HepG2 (cell line): ENCODE data around the gene CMTR2. TPM values are rescaled to one million over a fixed set of nuclear protein-coding genes. Genes with fewer than 3 reads are reported as not detected.
"Not testable (repeated sequence)": the region's sequence is repeated elsewhere in the genome, so short reads cannot be mapped to it uniquely, and the experiment has no call there.

Experiments
- ATAC-seq: fragments of 200-7000 bp; cut with Tn5 transposase; 3 replicates; pipeline ENCODE4 v1.9.1; 2020; ENCODE audit warnings: mild to moderate bottlenecking, moderate library complexity
- BruUV-seq: library from RNA; stranded (reverse); fragments of 400-500 nt; replicated peaks from 2 replicates; lab custom pipeline; 2021; lab: Mats Ljungman, UMichigan
- CTCF ChIA-PET: fragments of 300-600 bp; formaldehyde crosslinking; extraction: SDS; loops from one replicate; lab custom pipeline; 2021; ENCODE audit warnings: low total read pairs, inconsistent platforms, low intra/inter-chr PET ratio; lab: Yijun Ruan, JAX
- POLR2A ChIA-PET: fragments of 350-600 bp; sonication (Branson Sonifier 250); formaldehyde crosslinking; loops from one replicate; lab custom pipeline; 2020; ENCODE audit warnings: antibody characterized with exemption, inconsistent platforms; lab: Yijun Ruan, JAX
- DNase-seq: peaks from one replicate; pipeline ENCODE4 v3.0.0-alpha.2; 2015; ENCODE audit warnings: low spot score
- FAIRE-seq: peaks from 3 replicates; lab custom pipeline; 2011; peaks lifted over from hg19 to GRCh38; lab: Jason Lieb, UNC
- H2AFZ ChIP-seq: one replicate; pipeline ENCODE4 v1.6.1; 2011; ENCODE audit warnings: low read length, inconsistent platforms
- H3K27ac ChIP-seq: fragments of 300-600 bp; 3 replicates; pipeline ENCODE4 v1.8.0; 2011; ENCODE audit warnings: mixed run types, mild to moderate bottlenecking, mixed read lengths, low read length, inconsistent platforms; ENCODE audit not compliant: insufficient read depth; ENCODE audit errors: extremely low read length
- H3K27me3 ChIP-seq, 2 experiments: fragments of 200-600 bp in 1 of 2; 2 replicates in 1 of 2; 3 replicates in 1 of 2; pipeline versions ENCODE4 v1.6.0 to v1.8.0; 2011; ENCODE audit warnings: low read length in 2 of 2, mild to moderate bottlenecking in 2 of 2, moderate library complexity in 2 of 2, inconsistent platforms in 1 of 2; ENCODE audit not compliant: insufficient read depth in 2 of 2, control insufficient read depth in 1 of 2
- H3K36me3 ChIP-seq, 2 experiments: fragments of 200-600 bp in 1 of 2; replicated peaks in 1 of 2; 2 replicates in 1 of 2; 3 replicates in 1 of 2; pipeline versions ENCODE4 v1.5.1 to v1.8.0; 2011; ENCODE audit warnings: low read length in 2 of 2, inconsistent platforms in 1 of 2; ENCODE audit not compliant: insufficient read depth in 2 of 2, control insufficient read depth in 1 of 2
- H3K4me1 ChIP-seq: 2 replicates; pipeline ENCODE4 v1.5.1; 2012; ENCODE audit warnings: low read length, inconsistent platforms; ENCODE audit not compliant: insufficient read depth
- H3K4me2 ChIP-seq: 2 replicates; pipeline ENCODE4 v1.6.0; 2011; ENCODE audit warnings: low read depth, low read length, inconsistent platforms
- H3K4me3 ChIP-seq, 3 experiments: fragments of 200-600 bp in 1 of 3; sonication (generic), shearing (Covaris generic) in 1 of 3; replicated peaks in 1 of 3; 2 replicates each; pipeline ENCODE4 v1.5.1; 2011 to 2016; ENCODE audit warnings: low read length in 3 of 3, inconsistent platforms in 2 of 3, low read depth in 2 of 3, mild to moderate bottlenecking in 2 of 3, control low read depth in 1 of 3, mixed read lengths in 1 of 3; ENCODE audit not compliant: insufficient read depth in 1 of 3
- H3K79me2 ChIP-seq: one replicate; pipeline ENCODE4 v1.6.1; 2011; ENCODE audit warnings: low read length, inconsistent platforms; ENCODE audit not compliant: insufficient read depth
- H3K9ac ChIP-seq: 2 replicates; pipeline ENCODE4 v1.6.0; 2011; ENCODE audit warnings: mild to moderate bottlenecking, low read depth, low read length, inconsistent platforms; ENCODE audit not compliant: insufficient read depth
- H3K9me3 ChIP-seq: 2 replicates; pipeline ENCODE4 v1.5.1; 2012; ENCODE audit warnings: mild to moderate bottlenecking, low read length
- H4K20me1 ChIP-seq: 2 replicates; pipeline ENCODE4 v1.6.0; 2011; ENCODE audit warnings: inconsistent platforms, mild to moderate bottlenecking, low read length, moderate library complexity; ENCODE audit not compliant: insufficient read depth
- ATAD3A ChIP-seq: sonication (generic); formaldehyde crosslinking; IDR thresholded peaks from 2 replicates; pipeline ENCODE4 v1.4.0; 2020; ENCODE audit warnings: missing genetic modification reagents
- ELF1 ChIP-seq: sonication (generic); formaldehyde crosslinking; IDR thresholded peaks from 2 replicates; pipeline ENCODE4 v1.4.0; 2020; ENCODE audit warnings: missing genetic modification reagents
- FOXM1 ChIP-seq: sonication (generic); formaldehyde crosslinking; IDR thresholded peaks from 2 replicates; pipeline ENCODE4 v1.5.0; 2020; ENCODE audit warnings: missing genetic modification reagents
- RFX1 ChIP-seq: fragments of 450-650 bp; IDR thresholded peaks from 2 replicates; pipeline ENCODE4 v1.6.1; 2017
- ZMAT5 ChIP-seq: sonication (generic); formaldehyde crosslinking; IDR thresholded peaks from 2 replicates; pipeline ENCODE4 v1.5.0; 2020; ENCODE audit warnings: mild to moderate bottlenecking, low read depth, missing genetic modification reagents, borderline replicate concordance
- ZNF121 ChIP-seq: sonication (generic); formaldehyde crosslinking; IDR thresholded peaks from 2 replicates; pipeline ENCODE4 v1.5.0; 2020; ENCODE audit warnings: mild to moderate bottlenecking, missing genetic modification reagents
- ZNF138 ChIP-seq: sonication (generic); formaldehyde crosslinking; IDR thresholded peaks from 2 replicates; pipeline ENCODE4 v1.5.0; 2020; ENCODE audit warnings: mild to moderate bottlenecking, low read depth, missing genetic modification reagents
- ZNF230 ChIP-seq: sonication (generic); formaldehyde crosslinking; IDR thresholded peaks from 2 replicates; pipeline ENCODE4 v1.4.0; 2020; ENCODE audit warnings: mild to moderate bottlenecking, missing genetic modification reagents
- ZNF382 ChIP-seq: sonication (generic); formaldehyde crosslinking; IDR thresholded peaks from 2 replicates; pipeline ENCODE4 v1.5.0; 2020; ENCODE audit warnings: missing genetic modification reagents, mild to moderate bottlenecking, borderline replicate concordance
- ZNF605 ChIP-seq: sonication (generic); formaldehyde crosslinking; IDR thresholded peaks from 2 replicates; pipeline ENCODE4 v1.8.0; 2022; ENCODE audit warnings: mild to moderate bottlenecking, missing genetic modification reagents
- WGBS: methylation state at CpG from one replicate; pipeline ENCODE4 v1.1.6; 2017; ENCODE audit warnings: low lambda C conversion rate; 5-methylcytosine and 5-hydroxymethylcytosine counted together
- in situ Hi-C: cut with HindIII; loops from 2 replicates; pipeline ENCODE4 v1.10.0; 2017; ENCODE audit warnings: low pct_unique_long_range_greater_than_20kb; ENCODE audit not compliant: extremely low pct_ligation_motif_present
- intact Hi-C: fragments of 100-400 bp; cut with micrococcal nuclease; formaldehyde crosslinking; loops from one replicate; pipeline ENCODE4 v1.10.0; 2022; ENCODE audit not compliant: unreplicated experiment
- polyA plus RNA-seq, 8 experiments: library from polyadenylated mRNA; depleted of rRNA in 3 of 8; stranded (reverse) in 7 of 8; unstranded in 1 of 8; fragments of >200 nt; fragmentation: Illumina TruSeq in 4 of 8; extraction: Trizol in 4 of 8; gene quantifications; 2 replicates each; pipeline versions ENCODE4 v1.2.1 to v1.2.3, GENCODE V29; 2011 to 2016; ENCODE audit warnings: low read depth in 4 of 8, missing spikeins in 1 of 8, mixed read lengths in 1 of 8; ENCODE audit not compliant: insufficient read depth in 1 of 8
- total RNA-seq, 5 experiments: library from RNA; depleted of rRNA; stranded (reverse); fragments of >200 nt; fragmentation: Illumina TruSeq; extraction: Trizol; gene quantifications; 2 replicates each; pipeline ENCODE4 v1.2.3, GENCODE V29; 2016; ENCODE audit warnings: low read depth in 1 of 5
- TF ChIP-seq, protein P1 (sequence below): sonication (generic); formaldehyde crosslinking; IDR thresholded peaks from 2 replicates; pipeline ENCODE4 v1.5.1; 2020; ENCODE audit warnings: missing genetic modification reagents, mild to moderate bottlenecking, borderline replicate concordance
- TF ChIP-seq, protein P2 (sequence below): fragments of 450-650 bp; IDR thresholded peaks from 2 replicates; pipeline ENCODE4 v1.6.1; 2017
- TF ChIP-seq, protein P3 (sequence below): sonication (generic); formaldehyde crosslinking; IDR thresholded peaks from 2 replicates; pipeline ENCODE4 v1.5.0; 2020; ENCODE audit warnings: mild to moderate bottlenecking, missing genetic modification reagents

CMTR2 gene
- total and polyA plus RNA-seq, 2 of the 13 experiments (the other 11 are each of a cell fraction or from before 2014, with no cell fraction given): 15.0 to 19.9 TPM

GRCh38 chr16:71315269-71315668 is 26.1 kb upstream of the CMTR2 start (continued):
- TF ChIP-seq, protein P1, sequence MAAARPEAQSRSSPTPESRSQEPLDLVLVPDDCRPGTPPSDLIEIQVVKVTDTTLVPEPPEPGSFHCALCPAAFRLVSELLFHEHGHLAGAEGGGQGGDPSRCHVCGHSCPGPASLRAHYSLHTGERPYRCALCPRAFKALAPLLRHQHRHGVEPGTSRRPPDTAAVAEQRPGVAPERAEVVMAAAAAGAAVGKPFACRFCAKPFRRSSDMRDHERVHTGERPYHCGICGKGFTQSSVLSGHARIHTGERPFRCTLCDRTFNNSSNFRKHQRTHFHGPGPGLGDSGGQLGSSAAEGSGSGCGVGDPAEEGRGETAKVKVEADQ: no peak
- TF ChIP-seq ZMAT5 (CRISPR knock-in tag) (no peak), ZNF382 (CRISPR knock-in tag) (no peak), ELF1 (CRISPR knock-in tag) (no peak), ZNF605 (CRISPR knock-in tag) (no peak), ZNF138 (CRISPR knock-in tag) (no peak), ZNF230 (no peak), ZNF121 (CRISPR knock-in tag) (no peak), FOXM1 (no peak), ATAD3A (CRISPR knock-in tag) (no peak), RFX1 (no peak)
- TF ChIP-seq, protein P2, sequence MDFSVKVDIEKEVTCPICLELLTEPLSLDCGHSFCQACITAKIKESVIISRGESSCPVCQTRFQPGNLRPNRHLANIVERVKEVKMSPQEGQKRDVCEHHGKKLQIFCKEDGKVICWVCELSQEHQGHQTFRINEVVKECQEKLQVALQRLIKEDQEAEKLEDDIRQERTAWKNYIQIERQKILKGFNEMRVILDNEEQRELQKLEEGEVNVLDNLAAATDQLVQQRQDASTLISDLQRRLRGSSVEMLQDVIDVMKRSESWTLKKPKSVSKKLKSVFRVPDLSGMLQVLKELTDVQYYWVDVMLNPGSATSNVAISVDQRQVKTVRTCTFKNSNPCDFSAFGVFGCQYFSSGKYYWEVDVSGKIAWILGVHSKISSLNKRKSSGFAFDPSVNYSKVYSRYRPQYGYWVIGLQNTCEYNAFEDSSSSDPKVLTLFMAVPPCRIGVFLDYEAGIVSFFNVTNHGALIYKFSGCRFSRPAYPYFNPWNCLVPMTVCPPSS: no peak
- TF ChIP-seq, protein P3, sequence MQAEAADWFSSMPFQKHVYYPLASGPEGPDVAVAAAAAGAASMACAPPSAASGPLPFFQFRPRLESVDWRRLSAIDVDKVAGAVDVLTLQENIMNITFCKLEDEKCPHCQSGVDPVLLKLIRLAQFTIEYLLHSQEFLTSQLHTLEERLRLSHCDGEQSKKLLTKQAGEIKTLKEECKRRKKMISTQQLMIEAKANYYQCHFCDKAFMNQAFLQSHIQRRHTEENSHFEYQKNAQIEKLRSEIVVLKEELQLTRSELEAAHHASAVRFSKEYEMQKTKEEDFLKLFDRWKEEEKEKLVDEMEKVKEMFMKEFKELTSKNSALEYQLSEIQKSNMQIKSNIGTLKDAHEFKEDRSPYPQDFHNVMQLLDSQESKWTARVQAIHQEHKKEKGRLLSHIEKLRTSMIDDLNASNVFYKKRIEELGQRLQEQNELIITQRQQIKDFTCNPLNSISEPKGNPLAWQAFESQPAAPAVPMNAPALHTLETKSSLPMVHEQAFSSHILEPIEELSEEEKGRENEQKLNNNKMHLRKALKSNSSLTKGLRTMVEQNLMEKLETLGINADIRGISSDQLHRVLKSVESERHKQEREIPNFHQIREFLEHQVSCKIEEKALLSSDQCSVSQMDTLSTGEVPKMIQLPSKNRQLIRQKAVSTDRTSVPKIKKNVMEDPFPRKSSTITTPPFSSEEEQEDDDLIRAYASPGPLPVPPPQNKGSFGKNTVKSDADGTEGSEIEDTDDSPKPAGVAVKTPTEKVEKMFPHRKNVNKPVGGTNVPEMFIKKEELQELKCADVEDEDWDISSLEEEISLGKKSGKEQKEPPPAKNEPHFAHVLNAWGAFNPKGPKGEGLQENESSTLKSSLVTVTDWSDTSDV (CRISPR knock-in tag): no peak

- H3K9ac ChIP-seq, H3K9me3 ChIP-seq, H3K4me2 ChIP-seq, DNase-seq, CTCF ChIA-PET, in situ Hi-C loops, H3K4me3 ChIP-seq, POLR2A ChIA-PET, H3K27ac ChIP-seq, BruUV-seq, H3K79me2 ChIP-seq, ATAC-seq, H3K4me1 ChIP-seq, H3K27me3 ChIP-seq, H4K20me1 ChIP-seq, H2AFZ ChIP-seq, H3K36me3 ChIP-seq, FAIRE-seq, intact Hi-C loops: not testable (repeated sequence)
- 1% methylated on average over 3 of the region's 3 CpGs for WGBS
Measured at GRCh38 chr16:71313591-71313990, 24.4 kb upstream of the CMTR2 start.
